ENCODE data around the gene UBE2O.

The UBE2O gene

GRCh38 chr17:76459674-76460073, 6.7 kb upstream of the UBE2O start:
- TF ChIP-seq EZH2 (IDR thresholded peaks at IDR 0.05; ENCODE audit: borderline replicate concordance, low read depth, low read length, severe bottlenecking) (no peak), CTCF (IDR thresholded peaks at IDR 0.05; ENCODE audit: borderline replicate concordance, extremely low read depth, low read length, poor library complexity, severe bottlenecking) (no peak)
- H2AFZ ChIP-seq (ENCODE audit: low read depth, low read length), result no peak overlapping the region
- no peaks in the 10 kb centered on the region for H3K79me2 ChIP-seq (ENCODE audit: insufficient read depth, low read length)
- no peak for ATAC-seq (ENCODE audit: insufficient read depth, low read depth)
- no peaks in the 10 kb centered on the region for H3K9me3 ChIP-seq (ENCODE audit: insufficient read depth, low read length, severe bottlenecking)
- no peaks in the 10 kb centered on the region; the same call in 1 of the 2 replicates for H4K20me1 ChIP-seq (ENCODE audit: insufficient read depth, low read length)
- H3K27me3 ChIP-seq (ENCODE audit: insufficient read depth, low read length, poor library complexity), result peaks cover 13% of the 10 kb centered on the region
- H3K9ac ChIP-seq (ENCODE audit: low read depth, low read length), result no peak overlapping the region
- H3K27ac ChIP-seq (ENCODE audit: low read length), result no peak overlapping the region
- DNase-seq, result no peak
- no peaks in the 10 kb centered on the region for H3K4me1 ChIP-seq (ENCODE audit: insufficient read depth, low read length)
- no peak overlapping the region for H3K4me3 ChIP-seq (ENCODE audit: low read depth in 1 of 2, low read length in 2 of 2)
- no peak overlapping the region for H3K4me2 ChIP-seq (ENCODE audit: insufficient read depth, low read length)
- no peaks in the 10 kb centered on the region for H3K36me3 ChIP-seq (ENCODE audit: insufficient read depth, low read length)

- H3K27ac ChIP-seq (ENCODE audit: low read length), result no peak overlapping the region
- no peaks in the 10 kb centered on the region for H3K9me3 ChIP-seq (ENCODE audit: insufficient read depth, low read length, severe bottlenecking)
- H3K4me3 ChIP-seq (ENCODE audit: low read depth in 1 of 2, low read length in 2 of 2), result no peak overlapping the region
- H3K4me1 ChIP-seq (ENCODE audit: insufficient read depth, low read length), result no peaks in the 10 kb centered on the region
- ATAC-seq (ENCODE audit: insufficient read depth, low read depth) (no peak), DNase-seq (no peak)
- H3K9ac ChIP-seq (ENCODE audit: low read depth, low read length), result no peak overlapping the region
- no peaks in the 10 kb centered on the region; the same call in 1 of the 2 replicates for H4K20me1 ChIP-seq (ENCODE audit: insufficient read depth, low read length)
- H3K27me3 ChIP-seq (ENCODE audit: insufficient read depth, low read length, poor library complexity), result peaks cover 13% of the 10 kb centered on the region
- no peak overlapping the region for H3K4me2 ChIP-seq (ENCODE audit: insufficient read depth, low read length)
- H3K79me2 ChIP-seq (ENCODE audit: insufficient read depth, low read length), result no peaks in the 10 kb centered on the region
- no peaks in the 10 kb centered on the region for H3K36me3 ChIP-seq (ENCODE audit: insufficient read depth, low read length)
- TF ChIP-seq CTCF (IDR thresholded peaks at IDR 0.05; ENCODE audit: borderline replicate concordance, extremely low read depth, low read length, poor library complexity, severe bottlenecking) (no peak), EZH2 (IDR thresholded peaks at IDR 0.05; ENCODE audit: borderline replicate concordance, low read depth, low read length, severe bottlenecking) (no peak)
- no peak overlapping the region for H2AFZ ChIP-seq (ENCODE audit: low read depth, low read length)
These were observed 5.9 kb upstream of the UBE2O start for GRCh38 chr17:76458580-76459490.

- Histone ChIP-seq H3K9me3 (ENCODE audit: insufficient read depth, low read length, severe bottlenecking) (no peaks in the 10 kb centered on the region), H3K4me3 (ENCODE audit: low read depth in 1 of 2, low read length in 2 of 2) (peak overlapping the region in 1 of 2 experiments; percentile 81; a peak in 2 of 4 replicates), H3K36me3 (ENCODE audit: insufficient read depth, low read length) (no peaks in the 10 kb centered on the region; the same call in 1 of the 2 replicates), H3K4me2 (ENCODE audit: insufficient read depth, low read length) (peak overlapping the region; percentile 73), H3K9ac (ENCODE audit: low read depth, low read length) (no peak overlapping the region), H3K4me1 (ENCODE audit: insufficient read depth, low read length) (peaks cover 28% of the 10 kb centered on the region), H4K20me1 (ENCODE audit: insufficient read depth, low read length) (peaks cover 37% of the 10 kb centered on the region), H3K27ac (ENCODE audit: low read length) (no peak overlapping the region), H2AFZ (ENCODE audit: low read depth, low read length) (peak overlapping the region; percentile 56; the same call in 1 of the 2 replicates), H3K79me2 (ENCODE audit: insufficient read depth, low read length) (peaks cover 43% of the 10 kb centered on the region), H3K27me3 (ENCODE audit: insufficient read depth, low read length, poor library complexity) (peaks cover 4% of the 10 kb centered on the region)
- ATAC-seq (ENCODE audit: insufficient read depth, low read depth) (no peak), DNase-seq (no peak)
- TF ChIP-seq CTCF (IDR thresholded peaks at IDR 0.05; ENCODE audit: borderline replicate concordance, extremely low read depth, low read length, poor library complexity, severe bottlenecking) (no peak), EZH2 (IDR thresholded peaks at IDR 0.05; ENCODE audit: borderline replicate concordance, low read depth, low read length, severe bottlenecking) (no peak)
These were observed 435 bp upstream of the UBE2O start for GRCh38 chr17:76453431-76453743.
